H1 (cell line): ENCODE results near the gene ACTRT3. TPM values are rescaled to one million over a fixed set of nuclear protein-coding genes. Genes with fewer than 3 reads are reported as not detected.

Source experiments
- BRCA1 ChIP-seq: IDR thresholded peaks from 2 replicates; pipeline ENCODE4 v1.6.1; 2012; ENCODE audit warnings: low read depth, low read length, improper control_type of control experiment
- CREB1 ChIP-seq: IDR thresholded peaks from 2 replicates; pipeline ENCODE4 v1.6.1; 2012; ENCODE audit warnings: inconsistent platforms
- EGR1 ChIP-seq: IDR thresholded peaks from 2 replicates; pipeline ENCODE4 v1.6.1; 2011; ENCODE audit warnings: low read depth, low read length, borderline replicate concordance
- FOSL1 ChIP-seq: IDR thresholded peaks from 2 replicates; pipeline ENCODE4 v1.6.1; 2011; ENCODE audit warnings: mild to moderate bottlenecking, low read depth, low read length, moderate library complexity; ENCODE audit not compliant: insufficient read depth
- GTF2F1 ChIP-seq: IDR thresholded peaks from 2 replicates; pipeline ENCODE4 v1.6.1; 2012; ENCODE audit warnings: low read depth, low read length, improper control_type of control experiment, borderline replicate concordance
- HDAC2 ChIP-seq, 2 experiments: fragments of 300-600 bp in 1 of 2; sonication (generic) in 1 of 2; IDR thresholded peaks; 2 replicates each; pipeline ENCODE4 v1.6.1; 2011 to 2012; ENCODE audit warnings: low read depth in 2 of 2, low read length in 2 of 2, mild to moderate bottlenecking in 2 of 2, moderate library complexity in 2 of 2, borderline replicate concordance in 1 of 2, inconsistent platforms in 1 of 2
- JUN ChIP-seq: IDR thresholded peaks from 2 replicates; pipeline ENCODE4 v1.6.1; 2011; ENCODE audit warnings: low read depth, mild to moderate bottlenecking, improper control_type of control experiment, low read length
- JUND ChIP-seq: IDR thresholded peaks from 2 replicates; pipeline ENCODE4 v1.6.1; 2011; ENCODE audit warnings: mild to moderate bottlenecking, improper control_type of control experiment, low read length
- MAX ChIP-seq: IDR thresholded peaks from 2 replicates; pipeline ENCODE4 v1.6.1; 2012; ENCODE audit warnings: inconsistent platforms
- SAP30 ChIP-seq: fragments of 300-600 bp; sonication (generic); IDR thresholded peaks from 2 replicates; pipeline ENCODE4 v1.7.1; 2012; ENCODE audit warnings: low read length, moderate library complexity, mild to moderate bottlenecking, inconsistent platforms; ENCODE audit not compliant: insufficient read depth, insufficient replicate concordance
- SIN3A ChIP-seq, 2 experiments: IDR thresholded peaks in 1 of 2; conservative IDR thresholded peaks in 1 of 2; 2 replicates each; pipeline ENCODE4 v1.6.1; 2011 to 2012; ENCODE audit warnings: low read length in 2 of 2, improper control_type of control experiment in 1 of 2, low read depth in 1 of 2, mild to moderate bottlenecking in 1 of 2
- SRF ChIP-seq: IDR thresholded peaks from 2 replicates; pipeline ENCODE4 v1.6.1; 2011; ENCODE audit warnings: mild to moderate bottlenecking, low read depth, low read length, moderate library complexity
- YY1 ChIP-seq: IDR thresholded peaks from 2 replicates; pipeline ENCODE4 v1.6.1; 2011; ENCODE audit warnings: low read depth, mild to moderate bottlenecking, low read length
- polyA plus RNA-seq, 7 experiments: library from polyadenylated mRNA; depleted of rRNA in 3 of 7; stranded (reverse) in 5 of 7; unstranded in 2 of 7; fragments of >200 nt in 5 of 7; fragments of 200-250 nt in 2 of 7; gene quantifications; 1 replicate in 5 of 7; 2 replicates in 1 of 7; 4 replicates in 1 of 7; pipeline versions ENCODE4 v1.2.1 to v1.2.3, GENCODE V29; 2011 to 2013; ENCODE audit warnings: missing spikeins in 2 of 7, mixed read lengths in 2 of 7
- total RNA-seq: library from RNA; stranded (reverse); fragmentation: NEBNext Ultra II Directional; extraction: Animal tissue kit (Norgen Biotek cat#: 25700); gene quantifications from 2 replicates; pipeline ENCODE4 v1.2.1, GENCODE V29; 2021
- TF ChIP-seq, protein P1 (sequence below): IDR thresholded peaks from 2 replicates; pipeline ENCODE4 v1.6.1; 2012; ENCODE audit warnings: low read length, inconsistent platforms
- TF ChIP-seq, protein P2 (sequence below), 3 experiments: IDR thresholded peaks; 1 replicate in 2 of 3; 2 replicates in 1 of 3; pipeline versions ENCODE4 v1.5.1 to v1.6.1; 2011; ENCODE audit warnings: low read length in 3 of 3, mild to moderate bottlenecking in 3 of 3, inconsistent platforms in 2 of 3, low read depth in 1 of 3, moderate library complexity in 1 of 3; ENCODE audit not compliant: insufficient read depth in 1 of 3; ENCODE audit errors: control extremely low read depth in 1 of 3
- TF ChIP-seq, protein P3 (sequence below): IDR thresholded peaks from 2 replicates; pipeline ENCODE4 v1.6.1; 2012; ENCODE audit warnings: inconsistent platforms

ACTRT3 gene
- total and polyA plus RNA-seq, 2 of the 8 experiments (the other 6 are each of a cell fraction or from before 2014, with no cell fraction given), result 3.4 to 5.9 TPM

GRCh38 chr3:169772897-169773816, 3.8 kb upstream of the ACTRT3 start, which contains the start of gene MYNN (continued):
- peak; percentile 44 to 85; a peak in 2 of 4 replicates for TF ChIP-seq SIN3A (conservative IDR thresholded peaks at IDR 0.05 in 1 of 2, IDR thresholded peaks at IDR 0.05 in 1 of 2; ENCODE audit: low read depth in 1 of 2, low read length in 2 of 2)
- TF ChIP-seq JUND, result peak; percentile 55
- TF ChIP-seq, protein P1, sequence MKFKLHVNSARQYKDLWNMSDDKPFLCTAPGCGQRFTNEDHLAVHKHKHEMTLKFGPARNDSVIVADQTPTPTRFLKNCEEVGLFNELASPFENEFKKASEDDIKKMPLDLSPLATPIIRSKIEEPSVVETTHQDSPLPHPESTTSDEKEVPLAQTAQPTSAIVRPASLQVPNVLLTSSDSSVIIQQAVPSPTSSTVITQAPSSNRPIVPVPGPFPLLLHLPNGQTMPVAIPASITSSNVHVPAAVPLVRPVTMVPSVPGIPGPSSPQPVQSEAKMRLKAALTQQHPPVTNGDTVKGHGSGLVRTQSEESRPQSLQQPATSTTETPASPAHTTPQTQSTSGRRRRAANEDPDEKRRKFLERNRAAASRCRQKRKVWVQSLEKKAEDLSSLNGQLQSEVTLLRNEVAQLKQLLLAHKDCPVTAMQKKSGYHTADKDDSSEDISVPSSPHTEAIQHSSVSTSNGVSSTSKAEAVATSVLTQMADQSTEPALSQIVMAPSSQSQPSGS, result peak; percentile 61; the same call in 1 of the 2 replicates
- peak; percentile 96 for TF ChIP-seq YY1
- no peak for TF ChIP-seq JUN
- peak; percentile 95 for TF ChIP-seq CREB1
- no peak for TF ChIP-seq FOSL1
- TF ChIP-seq BRCA1, result no peak
- TF ChIP-seq SAP30, result peak; percentile 96
- TF ChIP-seq, protein P2, sequence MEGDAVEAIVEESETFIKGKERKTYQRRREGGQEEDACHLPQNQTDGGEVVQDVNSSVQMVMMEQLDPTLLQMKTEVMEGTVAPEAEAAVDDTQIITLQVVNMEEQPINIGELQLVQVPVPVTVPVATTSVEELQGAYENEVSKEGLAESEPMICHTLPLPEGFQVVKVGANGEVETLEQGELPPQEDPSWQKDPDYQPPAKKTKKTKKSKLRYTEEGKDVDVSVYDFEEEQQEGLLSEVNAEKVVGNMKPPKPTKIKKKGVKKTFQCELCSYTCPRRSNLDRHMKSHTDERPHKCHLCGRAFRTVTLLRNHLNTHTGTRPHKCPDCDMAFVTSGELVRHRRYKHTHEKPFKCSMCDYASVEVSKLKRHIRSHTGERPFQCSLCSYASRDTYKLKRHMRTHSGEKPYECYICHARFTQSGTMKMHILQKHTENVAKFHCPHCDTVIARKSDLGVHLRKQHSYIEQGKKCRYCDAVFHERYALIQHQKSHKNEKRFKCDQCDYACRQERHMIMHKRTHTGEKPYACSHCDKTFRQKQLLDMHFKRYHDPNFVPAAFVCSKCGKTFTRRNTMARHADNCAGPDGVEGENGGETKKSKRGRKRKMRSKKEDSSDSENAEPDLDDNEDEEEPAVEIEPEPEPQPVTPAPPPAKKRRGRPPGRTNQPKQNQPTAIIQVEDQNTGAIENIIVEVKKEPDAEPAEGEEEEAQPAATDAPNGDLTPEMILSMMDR (IDR thresholded peaks at IDR 0.05; ENCODE audit: control extremely low read depth in 1 of 3, insufficient read depth in 1 of 3, low read depth in 1 of 3, low read length in 3 of 3), result no peak
- TF ChIP-seq, protein P3, sequence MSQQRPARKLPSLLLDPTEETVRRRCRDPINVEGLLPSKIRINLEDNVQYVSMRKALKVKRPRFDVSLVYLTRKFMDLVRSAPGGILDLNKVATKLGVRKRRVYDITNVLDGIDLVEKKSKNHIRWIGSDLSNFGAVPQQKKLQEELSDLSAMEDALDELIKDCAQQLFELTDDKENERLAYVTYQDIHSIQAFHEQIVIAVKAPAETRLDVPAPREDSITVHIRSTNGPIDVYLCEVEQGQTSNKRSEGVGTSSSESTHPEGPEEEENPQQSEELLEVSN, result no peak; the same call in 1 of the 2 replicates
- TF ChIP-seq SRF, result no peak
- TF ChIP-seq MAX, result peak; percentile 36
- TF ChIP-seq HDAC2 (IDR thresholded peaks at IDR 0.05; ENCODE audit: borderline replicate concordance in 1 of 2, low read depth in 2 of 2, low read length in 2 of 2), result peak in 1 of 2 experiments; percentile 48; a peak in 1 of 4 replicates
- TF ChIP-seq EGR1, result peak; percentile 37; the same call in 1 of the 2 replicates
- TF ChIP-seq GTF2F1, result no peak
- TF ChIP-seq, all 59 proteins: peak for 20
